ENCODE results near the gene OR51F2. TPM values are rescaled to one million over a fixed set of nuclear protein-coding genes. Genes with fewer than 3 reads are reported as not detected.

Gene OR51F2
- polyA plus RNA-seq, 1 experiment, result not detected

DNA sequence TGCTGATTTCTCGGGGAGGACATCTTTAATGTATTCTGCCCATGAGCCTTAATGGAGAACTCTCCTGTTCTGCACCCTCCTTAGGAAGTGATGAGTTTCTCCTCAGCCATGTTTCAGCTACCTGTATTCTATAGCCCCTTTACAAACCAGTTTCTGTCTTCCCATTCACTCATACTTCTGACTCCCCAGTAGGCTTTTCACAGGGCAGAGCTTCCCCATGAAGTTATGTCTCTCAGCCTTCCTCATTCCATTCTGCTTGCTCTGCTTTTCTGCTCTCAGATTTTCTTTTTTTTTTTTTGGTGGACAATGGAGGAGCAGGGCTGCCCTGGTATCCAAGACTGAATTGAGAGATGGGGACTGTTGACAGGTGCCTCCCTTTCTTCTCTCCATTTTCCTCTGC lies 12.6 kb upstream of the OR51F2 start:
- TF ChIP-seq, protein P1, sequence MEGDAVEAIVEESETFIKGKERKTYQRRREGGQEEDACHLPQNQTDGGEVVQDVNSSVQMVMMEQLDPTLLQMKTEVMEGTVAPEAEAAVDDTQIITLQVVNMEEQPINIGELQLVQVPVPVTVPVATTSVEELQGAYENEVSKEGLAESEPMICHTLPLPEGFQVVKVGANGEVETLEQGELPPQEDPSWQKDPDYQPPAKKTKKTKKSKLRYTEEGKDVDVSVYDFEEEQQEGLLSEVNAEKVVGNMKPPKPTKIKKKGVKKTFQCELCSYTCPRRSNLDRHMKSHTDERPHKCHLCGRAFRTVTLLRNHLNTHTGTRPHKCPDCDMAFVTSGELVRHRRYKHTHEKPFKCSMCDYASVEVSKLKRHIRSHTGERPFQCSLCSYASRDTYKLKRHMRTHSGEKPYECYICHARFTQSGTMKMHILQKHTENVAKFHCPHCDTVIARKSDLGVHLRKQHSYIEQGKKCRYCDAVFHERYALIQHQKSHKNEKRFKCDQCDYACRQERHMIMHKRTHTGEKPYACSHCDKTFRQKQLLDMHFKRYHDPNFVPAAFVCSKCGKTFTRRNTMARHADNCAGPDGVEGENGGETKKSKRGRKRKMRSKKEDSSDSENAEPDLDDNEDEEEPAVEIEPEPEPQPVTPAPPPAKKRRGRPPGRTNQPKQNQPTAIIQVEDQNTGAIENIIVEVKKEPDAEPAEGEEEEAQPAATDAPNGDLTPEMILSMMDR (IDR thresholded peaks at IDR 0.05; ENCODE audit: insufficient read depth, low read depth, low read length), result no peak
- ChIA-PET CTCF (no interaction called here), POLR2A (no interaction called here)
- Histone ChIP-seq H3K4me3 (ENCODE audit: low read depth, low read length) (no peak overlapping the region), H3K36me3 (ENCODE audit: control insufficient read depth, insufficient read depth, low read length) (no peaks in the 10 kb centered on the region), H3K27me3 (ENCODE audit: control insufficient read depth, insufficient read depth, low read length) (no peaks in the 10 kb centered on the region)
- DNase-seq (ENCODE audit: low read depth), result no peak

DNA sequence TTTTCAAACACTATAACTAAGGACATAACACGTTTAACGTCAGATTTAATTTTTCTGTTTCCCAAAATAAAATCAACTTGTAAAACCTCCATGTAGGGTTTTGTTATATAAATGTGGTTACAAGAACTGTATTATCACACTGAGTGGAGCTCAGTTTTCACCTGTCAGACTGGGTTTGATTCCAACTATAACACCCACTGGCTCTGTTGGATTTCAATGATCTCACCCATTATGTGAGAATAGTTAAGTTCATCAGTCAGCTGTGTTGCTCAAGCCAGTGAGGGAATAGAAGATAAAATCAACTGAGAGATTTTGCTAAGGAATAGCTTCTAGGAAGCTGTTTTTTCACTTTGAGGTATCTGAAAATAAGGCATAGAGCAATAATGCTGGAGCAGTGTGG lies 11.9 kb upstream of the OR51F2 start:
- POLR2A ChIA-PET, result no interaction called here
- CTCF ChIA-PET, result no interaction called here
- Histone ChIP-seq H3K36me3 (ENCODE audit: control insufficient read depth, insufficient read depth, low read length) (no peaks in the 10 kb centered on the region), H3K27me3 (ENCODE audit: control insufficient read depth, insufficient read depth, low read length) (no peaks in the 10 kb centered on the region), H3K4me3 (ENCODE audit: low read depth, low read length) (no peak overlapping the region)
- TF ChIP-seq, protein P1 (IDR thresholded peaks at IDR 0.05; ENCODE audit: insufficient read depth, low read depth, low read length), result no peak
- DNase-seq (ENCODE audit: low read depth), result no peak

DNA sequence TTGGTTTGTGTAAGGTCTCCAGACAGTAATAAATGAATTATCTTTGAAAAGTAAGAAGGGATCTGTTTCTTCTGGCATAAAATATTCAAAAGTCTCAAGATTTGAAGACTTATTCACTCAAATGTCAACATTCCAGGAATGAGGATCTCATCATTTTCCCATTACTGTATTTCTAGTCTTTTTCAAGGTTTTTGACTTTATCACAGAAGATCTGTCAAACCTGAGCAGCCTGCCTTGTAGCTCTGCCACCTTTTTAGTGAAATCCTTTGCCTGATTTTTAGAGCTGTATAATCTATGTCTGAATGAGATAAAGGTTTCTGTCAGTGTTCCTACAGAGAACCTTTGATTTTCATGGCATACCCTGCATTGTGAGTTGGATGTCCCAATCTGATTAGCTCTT lies 4.0 kb downstream of the OR51F2 start:
- CTCF ChIA-PET, result no interaction called here
- TF ChIP-seq, protein P1 (IDR thresholded peaks at IDR 0.05; ENCODE audit: insufficient read depth, low read depth, low read length), result no peak
- H3K27me3 ChIP-seq (ENCODE audit: control insufficient read depth, insufficient read depth, low read length), result no peaks in the 10 kb centered on the region
- H3K36me3 ChIP-seq (ENCODE audit: control insufficient read depth, insufficient read depth, low read length), result no peaks in the 10 kb centered on the region
- no peak for DNase-seq (ENCODE audit: low read depth)
- H3K4me3 ChIP-seq (ENCODE audit: low read depth, low read length), result no peak overlapping the region
- POLR2A ChIA-PET, result no interaction called here

DNA sequence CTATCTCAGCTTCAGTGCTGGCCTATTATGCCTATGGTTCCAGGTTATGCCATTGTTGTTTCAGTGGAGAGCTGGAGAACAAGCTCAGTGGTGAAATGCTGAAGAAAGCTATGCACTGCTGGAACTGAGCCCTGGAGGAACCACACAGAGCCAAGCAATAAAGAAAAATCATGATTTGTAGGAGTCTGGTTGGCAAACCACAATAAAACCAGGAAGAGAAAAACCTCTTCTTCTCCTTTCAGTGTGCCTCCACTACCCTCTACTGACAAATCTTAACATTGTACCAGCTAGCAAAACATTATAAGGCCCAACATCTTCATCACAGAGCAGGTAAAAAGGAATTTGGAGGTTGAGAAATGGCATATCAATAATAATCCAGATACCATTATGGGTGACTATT lies 5.3 kb downstream of the OR51F2 start:
- no peaks in the 10 kb centered on the region for H3K27me3 ChIP-seq (ENCODE audit: control insufficient read depth, insufficient read depth, low read length)
- ChIA-PET CTCF (interaction anchor here (1.2 to 1.5 kb wide), 2 partner anchors 189 to 199 kb away, joined by 3 to 8 read pairs; partner anchors contain the start of gene OR51D1), POLR2A (no interaction called here)
- H3K4me3 ChIP-seq (ENCODE audit: low read depth, low read length), result no peak overlapping the region
- TF ChIP-seq, protein P1 (IDR thresholded peaks at IDR 0.05; ENCODE audit: insufficient read depth, low read depth, low read length), result no peak
- H3K36me3 ChIP-seq (ENCODE audit: control insufficient read depth, insufficient read depth, low read length), result no peaks in the 10 kb centered on the region
- no peak for DNase-seq (ENCODE audit: low read depth)

DNA sequence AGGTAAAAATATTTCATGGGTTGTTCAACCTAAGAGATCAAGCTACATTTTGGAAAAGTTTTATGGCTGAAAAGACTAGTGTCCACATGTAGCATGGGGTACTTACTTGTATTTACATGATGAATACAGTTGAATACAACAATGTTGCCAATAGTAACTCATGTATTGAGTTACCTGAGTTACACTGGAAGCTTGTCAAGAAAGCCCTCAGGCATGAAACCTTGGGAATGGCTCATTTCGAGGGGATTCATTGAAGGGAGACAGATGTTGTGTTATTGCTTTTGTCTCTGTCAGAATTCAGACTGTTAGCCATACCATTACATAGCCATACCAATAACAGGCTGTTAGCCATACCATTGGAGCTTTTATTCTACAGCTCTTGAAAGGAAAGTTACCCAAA lies 9.2 kb downstream of the OR51F2 start:
- ChIA-PET POLR2A (no interaction called here), CTCF (interaction anchor here (0.9 kb wide), 1 partner anchor 17 kb away, joined by 3 read pairs; no protein-coding TSS in a partner anchor)
- no peak overlapping the region for H3K4me3 ChIP-seq (ENCODE audit: low read depth, low read length)
- no peaks in the 10 kb centered on the region for H3K27me3 ChIP-seq (ENCODE audit: control insufficient read depth, insufficient read depth, low read length)
- DNase-seq (ENCODE audit: low read depth), result no peak
- TF ChIP-seq, protein P1 (IDR thresholded peaks at IDR 0.05; ENCODE audit: insufficient read depth, low read depth, low read length), result no peak
- no peaks in the 10 kb centered on the region for H3K36me3 ChIP-seq (ENCODE audit: control insufficient read depth, insufficient read depth, low read length)
